ENCODE results near the gene ASTN2.

ASTN2 gene

GRCh38 chr9:116765011-116765410 lies 649.8 kb downstream of the ASTN2 start:
- Histone ChIP-seq H3K27me3 (ENCODE audit: control insufficient read depth, low read length) (no peaks in the 10 kb centered on the region), H3F3A (ENCODE audit: control insufficient read depth, insufficient read depth) (no peaks in the 10 kb centered on the region), H3K4me2 (ENCODE audit: low read length) (peak overlapping the region; percentile 66; the same call in 1 of the 2 replicates), H3K4me3 (ENCODE audit: low read length) (no peak overlapping the region), H3K36me3 (ENCODE audit: control insufficient read depth, low read length) (no peaks in the 10 kb centered on the region), H3K79me2 (ENCODE audit: control insufficient read depth, low read length) (no peaks in the 10 kb centered on the region), H3K27ac (ENCODE audit: low read depth, low read length) (no peak overlapping the region), H4K20me1 (ENCODE audit: control insufficient read depth, insufficient read depth, low read depth, low read length) (no peaks in the 10 kb centered on the region), H3K9me3 (ENCODE audit: control insufficient read depth, insufficient read depth, low read length) (no peaks in the 10 kb centered on the region), H3K4me1 (ENCODE audit: control insufficient read depth, low read length) (peaks cover 64% of the 10 kb centered on the region), H3K9me2 (replicated peaks; ENCODE audit: control insufficient read depth, low read length) (no peaks in the 10 kb centered on the region)
- TF ChIP-seq, protein P1, sequence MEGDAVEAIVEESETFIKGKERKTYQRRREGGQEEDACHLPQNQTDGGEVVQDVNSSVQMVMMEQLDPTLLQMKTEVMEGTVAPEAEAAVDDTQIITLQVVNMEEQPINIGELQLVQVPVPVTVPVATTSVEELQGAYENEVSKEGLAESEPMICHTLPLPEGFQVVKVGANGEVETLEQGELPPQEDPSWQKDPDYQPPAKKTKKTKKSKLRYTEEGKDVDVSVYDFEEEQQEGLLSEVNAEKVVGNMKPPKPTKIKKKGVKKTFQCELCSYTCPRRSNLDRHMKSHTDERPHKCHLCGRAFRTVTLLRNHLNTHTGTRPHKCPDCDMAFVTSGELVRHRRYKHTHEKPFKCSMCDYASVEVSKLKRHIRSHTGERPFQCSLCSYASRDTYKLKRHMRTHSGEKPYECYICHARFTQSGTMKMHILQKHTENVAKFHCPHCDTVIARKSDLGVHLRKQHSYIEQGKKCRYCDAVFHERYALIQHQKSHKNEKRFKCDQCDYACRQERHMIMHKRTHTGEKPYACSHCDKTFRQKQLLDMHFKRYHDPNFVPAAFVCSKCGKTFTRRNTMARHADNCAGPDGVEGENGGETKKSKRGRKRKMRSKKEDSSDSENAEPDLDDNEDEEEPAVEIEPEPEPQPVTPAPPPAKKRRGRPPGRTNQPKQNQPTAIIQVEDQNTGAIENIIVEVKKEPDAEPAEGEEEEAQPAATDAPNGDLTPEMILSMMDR (IDR thresholded peaks at IDR 0.05; ENCODE audit: low read depth, low read length, poor library complexity, severe bottlenecking) = no peak

DNA sequence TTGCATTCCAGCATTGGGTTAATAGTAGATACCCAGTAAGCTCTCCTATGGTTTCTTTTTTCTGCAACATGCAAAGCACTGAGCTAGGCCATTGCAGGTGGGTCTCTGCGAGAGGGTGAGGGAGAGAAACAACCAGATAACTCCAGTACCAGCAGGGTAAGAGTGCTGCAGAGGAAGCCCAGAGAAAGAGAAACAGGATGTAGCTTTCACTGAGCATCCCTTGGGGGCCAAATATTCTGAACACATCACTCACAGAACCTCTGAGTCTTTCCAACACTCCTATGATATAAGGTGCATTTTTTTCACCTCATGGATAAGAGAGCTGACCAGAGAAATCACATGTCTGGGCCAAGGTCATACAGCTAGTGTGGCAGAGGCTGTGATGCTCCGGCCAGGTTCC lies 651.1 kb downstream of the ASTN2 start:
- peak overlapping the region; percentile 59 for H3K27ac ChIP-seq (ENCODE audit: low read depth, low read length)

GRCh38 chr9:116760636-116761035 lies 654.2 kb downstream of the ASTN2 start:
- peak overlapping the region; percentile 6 for H3K4me2 ChIP-seq (ENCODE audit: low read length)
- peaks cover 54% of the 10 kb centered on the region for H3K4me1 ChIP-seq (ENCODE audit: control insufficient read depth, low read length)
- H3K9me2 ChIP-seq (replicated peaks; ENCODE audit: control insufficient read depth, low read length) = no peaks in the 10 kb centered on the region
- H3K27ac ChIP-seq (ENCODE audit: low read depth, low read length) = no peak overlapping the region
- no peaks in the 10 kb centered on the region for H3K27me3 ChIP-seq (ENCODE audit: control insufficient read depth, low read length)
- TF ChIP-seq EZH2phosphoT487 (IDR thresholded peaks at IDR 0.05; ENCODE audit: borderline replicate concordance, low read length) = no peak
- TF ChIP-seq, protein P1 (IDR thresholded peaks at IDR 0.05; ENCODE audit: low read depth, low read length, poor library complexity, severe bottlenecking) = no peak
- no peaks in the 10 kb centered on the region for H3K79me2 ChIP-seq (ENCODE audit: control insufficient read depth, low read length)
- no peaks in the 10 kb centered on the region for H3F3A ChIP-seq (ENCODE audit: control insufficient read depth, insufficient read depth)
- H3K36me3 ChIP-seq (ENCODE audit: control insufficient read depth, low read length) = no peaks in the 10 kb centered on the region
- no peaks in the 10 kb centered on the region for H3K9me3 ChIP-seq (ENCODE audit: control insufficient read depth, insufficient read depth, low read length)
- no peak overlapping the region for H3K4me3 ChIP-seq (ENCODE audit: low read length)
- no peaks in the 10 kb centered on the region for H4K20me1 ChIP-seq (ENCODE audit: control insufficient read depth, insufficient read depth, low read depth, low read length)

More for the DNA sequence above, 651.1 kb downstream of the ASTN2 start:
- H3K4me1 ChIP-seq (ENCODE audit: control insufficient read depth, low read length) = peaks cover 54% of the 10 kb centered on the region
- peak overlapping the region; percentile 66 for H3K4me2 ChIP-seq (ENCODE audit: low read length)
- no peaks in the 10 kb centered on the region for H3K9me2 ChIP-seq (replicated peaks; ENCODE audit: control insufficient read depth, low read length)
- H3K4me3 ChIP-seq (ENCODE audit: low read length) = peak overlapping the region; percentile 52
- no peaks in the 10 kb centered on the region for H4K20me1 ChIP-seq (ENCODE audit: control insufficient read depth, insufficient read depth, low read depth, low read length)
- no peaks in the 10 kb centered on the region for H3F3A ChIP-seq (ENCODE audit: control insufficient read depth, insufficient read depth)
- no peaks in the 10 kb centered on the region for H3K36me3 ChIP-seq (ENCODE audit: control insufficient read depth, low read length)
- no peak for TF ChIP-seq EZH2phosphoT487 (IDR thresholded peaks at IDR 0.05; ENCODE audit: borderline replicate concordance, low read length)
- TF ChIP-seq, protein P1 (IDR thresholded peaks at IDR 0.05; ENCODE audit: low read depth, low read length, poor library complexity, severe bottlenecking) = no peak
- H3K9me3 ChIP-seq (ENCODE audit: control insufficient read depth, insufficient read depth, low read length) = no peaks in the 10 kb centered on the region
- no peaks in the 10 kb centered on the region for H3K79me2 ChIP-seq (ENCODE audit: control insufficient read depth, low read length)
- no peaks in the 10 kb centered on the region for H3K27me3 ChIP-seq (ENCODE audit: control insufficient read depth, low read length)

- Histone ChIP-seq H3K4me2 (ENCODE audit: low read length) (no peak overlapping the region), H3K36me3 (ENCODE audit: control insufficient read depth, low read length) (no peaks in the 10 kb centered on the region), H3K27ac (ENCODE audit: low read depth, low read length) (no peak overlapping the region), H3K9me3 (ENCODE audit: control insufficient read depth, insufficient read depth, low read length) (no peaks in the 10 kb centered on the region), H3K4me1 (ENCODE audit: control insufficient read depth, low read length) (peaks cover 18% of the 10 kb centered on the region), H3K9me2 (replicated peaks; ENCODE audit: control insufficient read depth, low read length) (no peaks in the 10 kb centered on the region), H3K27me3 (ENCODE audit: control insufficient read depth, low read length) (no peaks in the 10 kb centered on the region), H3K4me3 (ENCODE audit: low read length) (no peak overlapping the region), H3K79me2 (ENCODE audit: control insufficient read depth, low read length) (no peaks in the 10 kb centered on the region), H4K20me1 (ENCODE audit: control insufficient read depth, insufficient read depth, low read depth, low read length) (no peaks in the 10 kb centered on the region), H3F3A (ENCODE audit: control insufficient read depth, insufficient read depth) (no peaks in the 10 kb centered on the region)
- no peak for TF ChIP-seq EZH2phosphoT487 (IDR thresholded peaks at IDR 0.05; ENCODE audit: borderline replicate concordance, low read length)
These were observed 657.8 kb downstream of the ASTN2 start for GRCh38 chr9:116757030-116757429.

Data from DOHH2 (cell line).